GM18861 (cell line): ENCODE results near the gene TAF6L.
A peak's percentile ranks its signal among the peaks of the same experiment; 100 is the strongest.
"Not testable (repeated sequence)": the region's sequence is repeated elsewhere in the genome, so short reads cannot be mapped to it uniquely, and the experiment has no call there.

Experiments used
- ATAC-seq: cut with Tn5 transposase; IDR thresholded peaks from one replicate; pipeline ENCODE4 v1.9.1; 2021; ENCODE audit not compliant: unreplicated experiment

Gene TAF6L

DNA sequence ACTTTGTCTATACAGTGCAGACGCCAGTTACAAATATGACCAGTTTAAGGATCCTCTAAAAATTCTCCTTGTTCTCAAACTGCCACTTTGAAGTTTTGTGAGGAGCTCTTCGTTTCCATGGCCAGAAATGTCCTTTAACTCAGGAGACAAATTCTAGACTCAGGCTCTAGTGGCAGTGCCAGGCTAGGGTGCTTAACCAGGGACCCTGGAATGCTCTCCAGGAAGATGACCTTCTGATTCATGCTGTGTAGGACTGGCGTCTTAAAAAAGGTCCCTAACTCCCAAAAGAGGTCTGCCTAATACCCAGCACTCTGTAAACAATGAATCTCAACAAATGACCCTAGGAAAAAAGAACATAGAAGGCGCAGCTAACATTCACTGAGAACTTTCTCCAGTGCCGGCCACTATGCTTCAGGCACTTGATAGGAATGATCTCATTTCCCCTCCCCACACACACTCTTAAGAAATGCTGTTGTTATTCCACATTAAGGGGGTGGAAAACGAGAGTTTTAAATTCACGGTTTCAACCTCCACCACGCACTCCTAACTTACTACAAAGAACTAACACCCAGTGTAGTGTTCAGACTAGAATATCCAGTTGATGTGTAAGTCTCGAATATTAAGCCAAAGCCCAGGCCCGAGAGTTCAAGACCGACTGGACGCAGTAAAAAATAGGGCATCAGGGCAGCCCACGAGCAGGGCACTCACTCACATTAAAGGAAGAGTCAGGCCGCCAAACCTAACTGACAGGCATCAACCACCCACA, 33.3 kb downstream of the TAF6L start:
- no peak for ATAC-seq

- ATAC-seq = peak; percentile 84
Measured at GRCh38 chr11:62805076-62805892, 34.1 kb downstream of the TAF6L start, which contains the start of gene NXF1. TSS of gene NXF1 (minus strand) at chr11:62805440. CDS start at chr11:62805356, 84 bp downstream.

GRCh38 chr11:62805961-62806441, 34.8 kb downstream of the TAF6L start:
- no peak for ATAC-seq

- ATAC-seq = no peak
Measured at GRCh38 chr11:62806611-62807121, 35.5 kb downstream of the TAF6L start.

GRCh38 chr11:62810748-62811147, 39.6 kb downstream of the TAF6L start:
- ATAC-seq = no peak

DNA sequence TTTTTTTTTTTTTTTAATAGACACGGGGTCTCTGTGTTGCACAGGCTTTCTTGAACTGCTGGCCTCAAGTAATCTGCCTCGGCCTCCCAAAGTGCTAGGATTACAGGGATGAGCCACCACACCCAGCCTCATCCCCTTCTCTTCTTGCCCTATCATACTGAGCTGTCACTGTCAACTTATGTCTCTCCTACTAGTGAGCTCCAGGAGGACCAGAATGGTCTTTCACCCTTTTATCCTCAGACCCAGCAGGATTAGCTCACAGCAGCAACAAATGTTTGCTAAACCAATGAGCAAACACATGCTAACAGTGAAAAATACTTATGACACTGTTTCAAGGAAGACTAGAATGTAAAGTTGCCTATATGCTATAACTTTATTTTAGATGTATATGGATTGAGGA, 40.5 kb downstream of the TAF6L start:
- no peak for ATAC-seq

DNA sequence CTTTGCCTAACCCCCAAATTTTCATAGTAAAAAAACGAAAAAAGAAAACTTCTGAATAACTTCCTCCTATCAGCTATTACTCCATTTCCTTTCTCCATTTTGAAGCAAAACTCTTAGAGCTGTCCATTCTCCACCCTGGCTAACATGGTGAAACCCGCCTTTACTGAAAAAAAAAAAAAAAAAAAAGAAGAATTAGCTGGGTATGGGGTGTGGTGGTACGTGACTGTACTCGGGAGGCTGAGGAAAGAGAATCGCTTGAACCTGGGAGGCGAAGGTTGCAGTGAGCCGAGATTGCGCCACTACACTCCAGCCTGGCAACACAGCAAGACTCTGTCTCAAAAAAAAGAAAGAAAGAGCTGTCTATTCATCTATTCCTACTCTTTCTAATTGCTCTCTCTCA, 45.4 kb downstream of the TAF6L start:
- ATAC-seq = no peak

GRCh38 chr11:62817129-62817528, 45.9 kb downstream of the TAF6L start:
- no peak for ATAC-seq

DNA sequence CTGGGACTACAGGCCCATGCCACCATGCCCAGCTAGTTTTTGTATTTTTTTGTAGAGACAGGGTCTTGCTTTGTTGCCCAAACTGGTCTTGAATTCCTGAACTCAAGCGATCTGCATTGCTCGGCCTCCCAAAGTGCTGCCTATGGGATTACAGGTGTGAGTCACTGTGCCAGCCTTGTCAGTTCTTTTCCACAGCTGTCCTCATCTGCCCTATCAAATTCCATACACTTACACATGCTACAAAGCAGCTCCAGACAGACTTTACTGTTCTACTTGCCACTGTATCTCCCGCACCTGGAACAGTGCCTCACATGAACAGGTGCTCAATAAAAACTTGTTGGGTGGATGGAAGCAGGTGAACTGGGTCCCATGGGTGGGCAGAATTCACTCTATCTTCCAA, 52.5 kb downstream of the TAF6L start:
- ATAC-seq = no peak

DNA sequence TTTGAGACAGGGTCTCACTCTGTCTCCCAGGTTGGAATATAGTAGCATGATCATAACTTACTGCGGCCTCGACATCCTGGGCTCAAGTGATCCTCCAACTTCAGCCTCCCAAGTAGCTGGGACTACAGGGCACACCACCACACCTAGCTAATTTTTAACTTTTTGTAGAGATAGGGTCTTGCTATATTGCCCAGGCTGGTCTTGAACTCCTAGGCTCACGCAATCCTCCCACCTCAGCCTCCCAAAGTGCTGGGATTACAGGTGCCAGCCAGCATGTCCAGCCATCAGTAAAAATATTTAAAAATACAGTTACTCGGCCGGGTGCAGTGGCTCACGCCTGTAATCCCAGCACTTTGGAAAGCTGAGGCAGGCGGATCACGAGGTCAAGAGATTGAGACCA, 56.9 kb downstream of the TAF6L start:
- not testable (repeated sequence) for ATAC-seq

GRCh38 chr11:62830904-62831519, 59.8 kb downstream of the TAF6L start:
- ATAC-seq = no peak

DNA sequence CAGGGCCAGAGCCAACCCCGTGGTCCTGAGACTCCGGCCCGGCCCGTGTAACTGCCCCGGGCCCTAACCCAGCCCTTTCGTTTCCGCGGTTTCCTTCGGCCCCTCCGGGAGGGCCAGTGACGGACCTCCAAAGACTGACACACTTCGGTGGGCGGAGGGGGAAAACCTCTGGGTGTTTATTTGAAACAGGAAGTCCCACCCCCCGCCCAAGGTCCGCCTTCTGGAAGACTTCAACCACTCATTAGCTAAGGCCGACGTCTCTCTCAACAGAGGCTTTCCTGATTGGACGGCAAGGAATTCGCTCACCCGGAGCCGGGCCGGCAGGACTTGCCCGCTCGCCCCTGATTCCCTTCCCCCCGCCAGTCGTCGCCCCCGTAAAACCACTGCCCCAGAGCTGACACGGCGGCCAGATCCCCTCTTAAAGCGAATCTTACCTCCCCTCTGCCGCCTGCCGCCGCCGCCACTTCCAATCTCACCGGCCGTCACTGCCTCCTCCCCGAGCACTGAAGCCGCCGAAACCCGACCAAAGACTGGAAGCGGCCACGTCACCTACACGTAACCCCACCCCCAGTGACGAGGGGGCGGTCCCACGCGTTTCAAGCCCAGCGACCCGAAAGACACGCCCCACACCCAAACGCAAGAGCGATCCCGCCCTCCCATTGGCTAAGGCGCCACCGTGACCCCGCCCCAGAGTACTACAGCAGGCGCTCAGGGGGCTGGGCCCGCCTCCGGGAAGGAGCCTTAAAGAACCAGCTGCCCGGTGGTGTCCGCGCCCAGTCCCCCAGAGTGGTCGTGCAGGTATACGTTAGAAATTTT, 60.5 kb downstream of the TAF6L start, which contains the start of gene STX5:
STX5 (minus strand) TSS at position 532 of the 816 bp plus-strand sequence. CDS start 808 bp downstream, outside the sequence.
- peak; percentile 67 for ATAC-seq

DNA sequence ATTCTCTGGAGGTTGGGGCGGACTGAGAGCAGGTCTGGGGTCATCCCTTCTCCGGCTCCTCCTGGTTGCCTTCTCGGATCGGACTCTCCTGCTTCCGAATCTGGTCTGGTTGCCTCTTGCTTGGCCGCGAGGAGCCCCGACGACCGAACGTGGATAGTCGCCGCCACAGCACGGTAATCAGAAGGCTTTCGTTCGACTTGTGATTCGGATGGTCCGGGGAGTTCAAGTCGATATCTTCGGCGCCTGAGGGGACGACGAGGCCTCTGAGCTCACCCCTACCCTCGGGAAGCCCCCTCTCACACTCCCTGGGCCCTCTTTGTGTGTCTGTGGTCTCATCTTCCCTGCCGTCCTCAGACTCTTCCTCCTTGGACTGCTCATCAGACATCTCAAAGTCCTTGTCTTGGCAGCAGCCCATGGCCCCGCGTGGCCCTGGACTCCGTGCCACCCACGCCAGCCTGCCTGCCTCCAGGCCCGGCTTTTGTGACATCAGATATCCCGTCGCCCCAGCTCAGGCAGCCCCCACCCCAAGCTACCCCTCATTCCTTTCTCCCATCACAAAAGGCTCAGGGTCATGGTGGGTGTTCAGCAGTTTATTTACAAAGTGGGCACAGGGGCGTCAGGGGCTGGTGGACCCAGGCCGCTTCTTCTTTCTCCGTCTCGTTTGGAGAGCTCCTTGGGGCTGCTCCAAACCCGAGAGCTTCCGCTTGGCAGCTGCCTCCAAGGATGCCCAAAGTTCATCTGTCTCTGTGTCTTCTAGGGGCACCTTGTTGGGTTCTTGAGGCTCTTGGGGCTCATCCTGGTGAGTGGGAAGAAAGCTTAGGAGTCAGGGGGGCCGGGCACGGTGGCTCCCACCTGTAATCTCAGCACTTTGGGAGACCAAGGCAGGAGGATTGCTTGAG, 61.4 kb downstream of the TAF6L start, which contains the start of gene TEX54:
TEX54 (minus strand) TSS at position 506 of the 899 bp plus-strand sequence.
- no peak for ATAC-seq

DNA sequence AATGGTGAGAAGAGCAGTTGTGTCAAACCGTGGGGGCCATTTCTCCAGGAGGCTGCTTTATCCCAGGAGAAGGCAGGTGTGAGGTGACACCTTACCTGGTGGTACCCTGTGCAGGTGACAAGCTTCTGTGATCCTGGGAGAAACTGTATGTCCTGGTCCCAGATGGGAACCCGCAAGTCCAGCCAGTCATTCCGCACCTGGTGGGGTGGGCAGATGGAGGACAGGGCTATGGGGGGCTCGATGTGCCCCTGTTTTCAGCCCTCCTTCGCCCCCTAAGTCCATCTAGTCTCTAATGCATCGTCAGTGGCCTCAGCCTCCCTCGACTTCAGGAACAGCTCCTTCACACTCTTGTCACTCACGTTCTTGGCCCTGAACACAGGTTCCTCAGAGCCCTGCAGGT, 64.1 kb downstream of the TAF6L start:
- ATAC-seq = no peak
